Right lobe of liver (tissue), 4 donors: Measurements from ENCODE around the gene ROCK2.

Source experiments
- POLR2A ChIP-seq: fragments of 450-650 bp; IDR thresholded peaks from one replicate; pipeline ENCODE4 v1.6.1; 2017; ENCODE audit warnings: antibody characterized with exemption, mild to moderate bottlenecking
- TF ChIP-seq, protein P1 (sequence below), 4 donors: fragments of 200-600 bp in 3 of 4; fragments of 450-650 bp in 1 of 4; IDR thresholded peaks; one replicate each; pipeline versions ENCODE4 v1.5.1 to v1.8.0; 2016 to 2022; ENCODE audit warnings: antibody characterized with exemption in 4 of 4, mild to moderate bottlenecking in 2 of 4
- donor health status: DM: no; HTN: no; CAD: no.
- donor health status: DM: no; HTN: no; CAD: no.
- donor health status: DM: no; HTN: yes; CAD: no.

DNA sequence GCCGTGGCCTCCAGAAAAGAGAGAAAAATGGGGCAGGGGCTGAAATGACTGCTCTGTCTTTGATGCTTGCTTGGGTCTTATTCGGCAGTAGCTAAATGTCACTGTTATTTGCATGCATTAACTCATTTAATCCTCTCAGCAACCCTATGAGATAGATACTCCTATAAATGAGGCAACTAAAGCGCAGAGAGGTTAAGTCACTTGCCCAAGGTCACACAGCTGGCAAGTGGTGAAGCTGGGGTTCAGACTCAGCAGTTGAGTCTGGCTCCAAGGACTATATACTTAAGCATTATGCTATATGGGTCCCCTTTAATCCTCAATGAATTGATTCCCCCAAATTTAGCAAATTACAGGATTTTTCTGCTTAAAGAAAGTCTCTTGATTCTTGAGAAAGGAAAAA lies 198.4 kb downstream of the ROCK2 start:
- TF ChIP-seq, protein P1, sequence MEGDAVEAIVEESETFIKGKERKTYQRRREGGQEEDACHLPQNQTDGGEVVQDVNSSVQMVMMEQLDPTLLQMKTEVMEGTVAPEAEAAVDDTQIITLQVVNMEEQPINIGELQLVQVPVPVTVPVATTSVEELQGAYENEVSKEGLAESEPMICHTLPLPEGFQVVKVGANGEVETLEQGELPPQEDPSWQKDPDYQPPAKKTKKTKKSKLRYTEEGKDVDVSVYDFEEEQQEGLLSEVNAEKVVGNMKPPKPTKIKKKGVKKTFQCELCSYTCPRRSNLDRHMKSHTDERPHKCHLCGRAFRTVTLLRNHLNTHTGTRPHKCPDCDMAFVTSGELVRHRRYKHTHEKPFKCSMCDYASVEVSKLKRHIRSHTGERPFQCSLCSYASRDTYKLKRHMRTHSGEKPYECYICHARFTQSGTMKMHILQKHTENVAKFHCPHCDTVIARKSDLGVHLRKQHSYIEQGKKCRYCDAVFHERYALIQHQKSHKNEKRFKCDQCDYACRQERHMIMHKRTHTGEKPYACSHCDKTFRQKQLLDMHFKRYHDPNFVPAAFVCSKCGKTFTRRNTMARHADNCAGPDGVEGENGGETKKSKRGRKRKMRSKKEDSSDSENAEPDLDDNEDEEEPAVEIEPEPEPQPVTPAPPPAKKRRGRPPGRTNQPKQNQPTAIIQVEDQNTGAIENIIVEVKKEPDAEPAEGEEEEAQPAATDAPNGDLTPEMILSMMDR (IDR thresholded peaks at IDR 0.05): no peak
- no peak for TF ChIP-seq POLR2A
